Loucy (cell line): ENCODE data around the gene FSTL4.

Source experiments
- CTCF ChIP-seq: fragments of 200-600 bp; sonication (generic); conservative IDR thresholded peaks from 2 replicates; pipeline ENCODE4 v1.5.1; 2014; ENCODE audit warnings: mild to moderate bottlenecking, antibody characterized with exemption, low read length
- EZH2phosphoT487 ChIP-seq: fragments of 200-600 bp; IDR thresholded peaks from 2 replicates; pipeline ENCODE4 v1.6.1; 2018; ENCODE audit warnings: antibody characterized with exemption, mild to moderate bottlenecking, moderate library complexity, borderline replicate concordance

GRCh38 chr5:133336969-133337410 lies 275.4 kb downstream of the FSTL4 start:
- TF ChIP-seq CTCF, result no peak
- no peak for TF ChIP-seq EZH2phosphoT487
